GM06990 (cell line): Measurements from ENCODE around the gene PKP4.

Experiments used
- DNase-seq: peaks from one replicate; pipeline ENCODE4 v3.0.0-alpha.2; 2011; ENCODE audit not compliant: insufficient read length; ENCODE audit errors: extremely low read depth
- H3K27me3 ChIP-seq: replicated peaks from 2 replicates; pipeline ENCODE4 v1.6.0; 2011; ENCODE audit warnings: low read length; ENCODE audit not compliant: control insufficient read depth, insufficient read depth
- H3K36me3 ChIP-seq: 2 replicates; pipeline ENCODE4 v1.5.1; 2011; ENCODE audit warnings: low read length; ENCODE audit not compliant: control insufficient read depth, insufficient read depth
- H3K4me3 ChIP-seq: replicated peaks from 2 replicates; pipeline ENCODE4 v1.5.1; 2011; ENCODE audit warnings: low read depth, mild to moderate bottlenecking, control low read depth, low read length
- CTCF ChIP-seq: IDR thresholded peaks from 2 replicates; pipeline ENCODE4 v1.5.1; 2011; ENCODE audit warnings: low read length, control low read depth, mild to moderate bottlenecking, inconsistent platforms; ENCODE audit not compliant: insufficient read depth, poor library complexity, severe bottlenecking

PKP4 gene

GRCh38 chr2:158511706-158512105 is 55.0 kb downstream of the PKP4 start:
- no peak for TF ChIP-seq CTCF
- H3K4me3 ChIP-seq, result no peak overlapping the region
- H3K36me3 ChIP-seq, result no peaks in the 10 kb centered on the region
- H3K27me3 ChIP-seq, result no peaks in the 10 kb centered on the region
- no peak for DNase-seq

GRCh38 chr2:158512323-158512722 is 55.6 kb downstream of the PKP4 start:
- TF ChIP-seq CTCF, result no peak
- H3K4me3 ChIP-seq, result no peak overlapping the region
- H3K36me3 ChIP-seq, result no peaks in the 10 kb centered on the region
- no peak for DNase-seq
- H3K27me3 ChIP-seq, result no peaks in the 10 kb centered on the region

- Histone ChIP-seq H3K36me3 (no peaks in the 10 kb centered on the region), H3K4me3 (no peak overlapping the region), H3K27me3 (no peaks in the 10 kb centered on the region)
- no peak for DNase-seq
- TF ChIP-seq CTCF, result no peak
Measured at GRCh38 chr2:158513841-158514240, 57.1 kb downstream of the PKP4 start.

GRCh38 chr2:158518084-158518483 is 61.3 kb downstream of the PKP4 start:
- no peak for DNase-seq
- no peaks in the 10 kb centered on the region for H3K27me3 ChIP-seq
- no peak for TF ChIP-seq CTCF
- no peaks in the 10 kb centered on the region for H3K36me3 ChIP-seq
- no peak overlapping the region for H3K4me3 ChIP-seq

- TF ChIP-seq CTCF, result no peak
- DNase-seq, result no peak
- Histone ChIP-seq H3K36me3 (no peaks in the 10 kb centered on the region), H3K27me3 (no peaks in the 10 kb centered on the region), H3K4me3 (no peak overlapping the region)
Measured at GRCh38 chr2:158519481-158519880, 62.7 kb downstream of the PKP4 start.
